GM12878 (cell line): ENCODE data around the gene SORBS2. TPM values are rescaled to one million over a fixed set of nuclear protein-coding genes. Genes with fewer than 3 reads are reported as not detected.

ENCODE experiments used
- ATAC-seq: fragments of 200-7000 bp; cut with Tn5 transposase; 3 replicates; pipeline ENCODE4 v1.9.1; 2020; ENCODE audit warnings: mild to moderate bottlenecking, moderate library complexity
- BruUV-seq: library from RNA; stranded (reverse); fragments of 400-500 nt; replicated peaks from 2 replicates; lab custom pipeline; 2021; lab: Mats Ljungman, UMichigan
- CTCF ChIA-PET: fragments of 300-600 bp; sonication (Branson Sonifier 250); formaldehyde crosslinking; extraction: SDS; loops from one replicate; lab custom pipeline; 2021; ENCODE audit warnings: inconsistent platforms; lab: Yijun Ruan, JAX
- POLR2A ChIA-PET: fragments of 350-600 bp; formaldehyde crosslinking; extraction: SDS; loops from one replicate; lab custom pipeline; 2021; ENCODE audit warnings: inconsistent platforms; lab: Charles Lee
- RAD21 ChIA-PET: fragments of 300-600 bp; sonication (Branson Sonifier 250); formaldehyde crosslinking; loops from one replicate; lab custom pipeline; 2023; ENCODE audit warnings: antibody characterized with exemption; ENCODE audit not compliant: unreplicated experiment; lab: Charles Lee
- SMC1A ChIA-PET: fragments of 300-600 bp; sonication (Branson Sonifier 250); formaldehyde crosslinking; loops from one replicate; lab custom pipeline; 2023; ENCODE audit not compliant: unreplicated experiment, uncharacterized antibody; lab: Charles Lee
- DNase-seq: peaks from one replicate; pipeline ENCODE4 v3.0.0-alpha.2; 2011; ENCODE audit warnings: low read depth, low spot score
- FAIRE-seq: peaks from 3 replicates; lab custom pipeline; 2011; peaks lifted over from hg19 to GRCh38; lab: Jason Lieb, UNC
- H2AFZ ChIP-seq: 2 replicates; pipeline ENCODE4 v1.6.0; 2011; ENCODE audit warnings: low read depth, low read length, control low read depth; ENCODE audit not compliant: control insufficient read depth
- H3K27ac ChIP-seq: 2 replicates; pipeline ENCODE4 v1.5.1; 2011; ENCODE audit warnings: control low read depth; ENCODE audit not compliant: control insufficient read depth, insufficient read depth
- H3K27me3 ChIP-seq, 2 experiments: replicated peaks in 1 of 2; 2 replicates each; pipeline versions ENCODE4 v1.6.0 to v1.6.1; 2011; ENCODE audit warnings: low read length in 1 of 2; ENCODE audit not compliant: control insufficient read depth in 2 of 2, insufficient read depth in 2 of 2
- H3K36me3 ChIP-seq, 2 experiments: 2 replicates each; pipeline ENCODE4 v1.5.1; 2011; ENCODE audit warnings: low read length in 1 of 2; ENCODE audit not compliant: control insufficient read depth in 2 of 2, insufficient read depth in 2 of 2
- H3K4me1 ChIP-seq: 2 replicates; pipeline ENCODE4 v1.6.1; 2011; ENCODE audit warnings: mild to moderate bottlenecking, low read length, moderate library complexity, mixed read lengths; ENCODE audit not compliant: control insufficient read depth, insufficient read depth
- H3K4me2 ChIP-seq: 2 replicates; pipeline ENCODE4 v1.6.0; 2011; ENCODE audit warnings: control low read depth; ENCODE audit not compliant: control insufficient read depth, insufficient read depth
- H3K4me3 ChIP-seq: fragments of 200-600 bp; sonication (generic); 2 replicates; pipeline ENCODE4 v1.5.1; 2016
- H3K79me2 ChIP-seq: 2 replicates; pipeline ENCODE4 v1.6.0; 2011; ENCODE audit warnings: low read length; ENCODE audit not compliant: control insufficient read depth, insufficient read depth
- H3K9ac ChIP-seq: 2 replicates; pipeline ENCODE4 v1.8.0; 2011; ENCODE audit warnings: low read length, control low read depth, mixed read lengths; ENCODE audit not compliant: control insufficient read depth, insufficient read depth
- H3K9me3 ChIP-seq: replicated peaks from 3 replicates; pipeline ENCODE4 v1.5.1; 2011; ENCODE audit warnings: mild to moderate bottlenecking, low read length; ENCODE audit not compliant: control insufficient read depth, insufficient read depth
- H4K20me1 ChIP-seq: 2 replicates; pipeline ENCODE4 v1.6.0; 2011; ENCODE audit not compliant: control insufficient read depth, insufficient read depth
- BACH1 ChIP-seq: fragments of 450-650 bp; IDR thresholded peaks from 2 replicates; pipeline ENCODE4 v1.6.1; 2017; ENCODE audit warnings: mild to moderate bottlenecking, borderline replicate concordance
- E2F4 ChIP-seq: IDR thresholded peaks from 2 replicates; pipeline ENCODE4 v1.6.1; 2012; ENCODE audit warnings: low read depth, low read length, improper control_type of control experiment
- JUNB ChIP-seq: IDR thresholded peaks from 2 replicates; pipeline ENCODE4 v1.6.1; 2016; ENCODE audit warnings: antibody characterized with exemption, mild to moderate bottlenecking
- MTA2 ChIP-seq: fragments of 450-650 bp; IDR thresholded peaks from 2 replicates; pipeline ENCODE4 v1.6.1; 2016; ENCODE audit warnings: low read depth, mild to moderate bottlenecking, moderate library complexity
- PML ChIP-seq: IDR thresholded peaks from 2 replicates; pipeline ENCODE4 v1.6.1; 2012; ENCODE audit warnings: low read length, inconsistent platforms
- RCOR1 ChIP-seq: conservative IDR thresholded peaks from 2 replicates; pipeline ENCODE4 v1.6.1; 2012; ENCODE audit warnings: low read depth, low read length, improper control_type of control experiment
- SIX5 ChIP-seq: IDR thresholded peaks from 2 replicates; pipeline ENCODE4 v1.6.1; 2011; ENCODE audit warnings: mild to moderate bottlenecking, low read depth, low read length, moderate library complexity; ENCODE audit not compliant: severe bottlenecking
- SPI1 ChIP-seq: IDR thresholded peaks from 2 replicates; pipeline ENCODE4 v1.6.1; 2011; ENCODE audit warnings: low read depth, mild to moderate bottlenecking, low read length, moderate library complexity, borderline replicate concordance; ENCODE audit not compliant: insufficient read depth
- SREBF1 ChIP-seq: IDR thresholded peaks from 2 replicates; pipeline ENCODE4 v1.6.1; 2012; ENCODE audit warnings: mild to moderate bottlenecking, low read length
- SREBF2 ChIP-seq: IDR thresholded peaks from 2 replicates; pipeline ENCODE4 v1.6.1; 2012; ENCODE audit warnings: mild to moderate bottlenecking, low read length
- SRF ChIP-seq, 2 experiments: IDR thresholded peaks; 2 replicates each; pipeline ENCODE4 v1.6.1; 2011; ENCODE audit warnings: low read depth in 2 of 2, low read length in 2 of 2, mild to moderate bottlenecking in 1 of 2, moderate library complexity in 1 of 2
- USF1 ChIP-seq: IDR thresholded peaks from 2 replicates; pipeline ENCODE4 v1.6.1; 2011; ENCODE audit warnings: borderline replicate concordance, low read depth, mild to moderate bottlenecking, moderate library complexity, mixed read lengths, low read length; ENCODE audit not compliant: insufficient read depth; ENCODE audit errors: extremely low read length
- WGBS: methylation state at CpG from one replicate; pipeline ENCODE4 v1.1.6; 2016; ENCODE audit warnings: low lambda C conversion rate; ENCODE audit not compliant: insufficient replicate concordance, insufficient coverage; ENCODE audit errors: missing lambda C conversion rate; 5-methylcytosine and 5-hydroxymethylcytosine counted together
- in situ Hi-C: fragments of 300-500 bp; cut with MboI; formaldehyde crosslinking; loops from 9 replicates; pipeline ENCODE4 v1.14.3; 2018; ENCODE audit warnings: mixed read lengths
- intact Hi-C: fragments of 100-400 bp; cut with micrococcal nuclease; formaldehyde crosslinking; loops from one replicate; pipeline ENCODE4 v1.14.2; 2022; ENCODE audit not compliant: unreplicated experiment
- polyA plus RNA-seq, 11 experiments: library from polyadenylated mRNA; depleted of rRNA in 4 of 11; unstranded in 6 of 11; stranded (reverse) in 5 of 11; fragments of >200 nt; fragmentation: Nextera tagmentation in 4 of 11; fragmentation: Illumina TruSeq in 1 of 11; extraction: Ambion mirVana in 4 of 11; extraction: Trizol in 1 of 11; gene quantifications; 1 replicate in 1 of 11; 2 replicates in 10 of 11; pipeline versions ENCODE4 v1.2.1 to v1.2.3, GENCODE V29; 2011 to 2016; ENCODE audit warnings: inconsistent platforms in 2 of 11, missing spikeins in 2 of 11, low read depth in 1 of 11
- total RNA-seq, 4 experiments: library from RNA; depleted of rRNA in 3 of 4; stranded (reverse); fragments of >200 nt in 3 of 4; fragmentation: Illumina TruSeq in 1 of 4; extraction: Trizol in 1 of 4; gene quantifications; 2 replicates each; pipeline versions ENCODE4 v1.2.1 to v1.2.3, GENCODE V29; 2013 to 2021
- TF ChIP-seq, protein P1 (sequence below): fragments of 450-650 bp; IDR thresholded peaks from 2 replicates; pipeline ENCODE4 v1.6.1; 2014; ENCODE audit warnings: mild to moderate bottlenecking
- TF ChIP-seq, protein P2 (sequence below): fragments of 450-650 bp; IDR thresholded peaks from 2 replicates; pipeline ENCODE4 v1.6.1; 2017; ENCODE audit warnings: borderline replicate concordance
- TF ChIP-seq, protein P3 (sequence below): IDR thresholded peaks from 2 replicates; pipeline ENCODE4 v1.6.1; 2011; ENCODE audit warnings: mild to moderate bottlenecking, low read depth, low read length, moderate library complexity; ENCODE audit not compliant: insufficient replicate concordance

The SORBS2 gene
- total and polyA plus RNA-seq, 10 of the 15 experiments (the other 5 are each of a cell fraction or from before 2014, with no cell fraction given), result 0.06 to 3.0 (median 0.79) TPM

- intact Hi-C loops (loop anchor here (5.0 kb wide), 1 partner anchor 249 kb away; no protein-coding TSS in a partner anchor), in situ Hi-C loops (loop anchor here (10.0 kb wide), 1 partner anchor 492 kb away; no protein-coding TSS in a partner anchor)
- H3K9me3 ChIP-seq, result no peaks in the 10 kb centered on the region
- H4K20me1 ChIP-seq, result no peaks in the 10 kb centered on the region
- ChIA-PET POLR2A (no interaction called here), RAD21 (interaction anchor here (1.4 kb wide), 1 partner anchor 395 kb away, joined by 5 read pairs; no protein-coding TSS in a partner anchor), CTCF (interaction anchor here (4.3 kb wide), 1 partner anchor 395 kb away, joined by 75 read pairs; no protein-coding TSS in a partner anchor), SMC1A (interaction anchor here (0.6 to 1.2 kb wide), 2 partner anchors 395 to 495 kb away, joined by 3 read pairs; no protein-coding TSS in a partner anchor)
- H3K27me3 ChIP-seq, result peaks cover 0 to 3% of the 10 kb centered on the region in 2 experiments; a peak in 2 of 4 replicates
- H3K9ac ChIP-seq, result no peak overlapping the region
- no peaks in the 10 kb centered on the region for H3K36me3 ChIP-seq
- H3K79me2 ChIP-seq, result no peaks in the 10 kb centered on the region
- H3K27ac ChIP-seq, result no peak overlapping the region
- ATAC-seq (no peak), FAIRE-seq (no peak), DNase-seq (no peak)
- BruUV-seq, result no TSS peak
- WGBS, result 16% methylated on average over 3 of the region's 3 CpGs
- H2AFZ ChIP-seq, result no peak overlapping the region
- H3K4me1 ChIP-seq, result no peaks in the 10 kb centered on the region
- no peak overlapping the region for H3K4me2 ChIP-seq
- H3K4me3 ChIP-seq, result no peak overlapping the region
- no peak for TF ChIP-seq SREBF2
- TF ChIP-seq SRF (IDR thresholded peaks at IDR 0.05; ENCODE audit: low read depth in 2 of 2, low read length in 2 of 2), result no peak
- TF ChIP-seq, protein P1, sequence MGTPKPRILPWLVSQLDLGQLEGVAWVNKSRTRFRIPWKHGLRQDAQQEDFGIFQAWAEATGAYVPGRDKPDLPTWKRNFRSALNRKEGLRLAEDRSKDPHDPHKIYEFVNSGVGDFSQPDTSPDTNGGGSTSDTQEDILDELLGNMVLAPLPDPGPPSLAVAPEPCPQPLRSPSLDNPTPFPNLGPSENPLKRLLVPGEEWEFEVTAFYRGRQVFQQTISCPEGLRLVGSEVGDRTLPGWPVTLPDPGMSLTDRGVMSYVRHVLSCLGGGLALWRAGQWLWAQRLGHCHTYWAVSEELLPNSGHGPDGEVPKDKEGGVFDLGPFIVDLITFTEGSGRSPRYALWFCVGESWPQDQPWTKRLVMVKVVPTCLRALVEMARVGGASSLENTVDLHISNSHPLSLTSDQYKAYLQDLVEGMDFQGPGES, result no peak
- no peak for TF ChIP-seq SREBF1
- TF ChIP-seq, protein P2, sequence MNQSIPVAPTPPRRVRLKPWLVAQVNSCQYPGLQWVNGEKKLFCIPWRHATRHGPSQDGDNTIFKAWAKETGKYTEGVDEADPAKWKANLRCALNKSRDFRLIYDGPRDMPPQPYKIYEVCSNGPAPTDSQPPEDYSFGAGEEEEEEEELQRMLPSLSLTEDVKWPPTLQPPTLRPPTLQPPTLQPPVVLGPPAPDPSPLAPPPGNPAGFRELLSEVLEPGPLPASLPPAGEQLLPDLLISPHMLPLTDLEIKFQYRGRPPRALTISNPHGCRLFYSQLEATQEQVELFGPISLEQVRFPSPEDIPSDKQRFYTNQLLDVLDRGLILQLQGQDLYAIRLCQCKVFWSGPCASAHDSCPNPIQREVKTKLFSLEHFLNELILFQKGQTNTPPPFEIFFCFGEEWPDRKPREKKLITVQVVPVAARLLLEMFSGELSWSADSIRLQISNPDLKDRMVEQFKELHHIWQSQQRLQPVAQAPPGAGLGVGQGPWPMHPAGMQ, result no peak
- TF ChIP-seq USF1, result no peak
- TF ChIP-seq BACH1, result no peak
- TF ChIP-seq E2F4, result no peak
- TF ChIP-seq SPI1, result no peak
- no peak for TF ChIP-seq MTA2
- no peak for TF ChIP-seq PML
- no peak for TF ChIP-seq JUNB
- no peak for TF ChIP-seq RCOR1
- no peak for TF ChIP-seq SIX5
- TF ChIP-seq, protein P3, sequence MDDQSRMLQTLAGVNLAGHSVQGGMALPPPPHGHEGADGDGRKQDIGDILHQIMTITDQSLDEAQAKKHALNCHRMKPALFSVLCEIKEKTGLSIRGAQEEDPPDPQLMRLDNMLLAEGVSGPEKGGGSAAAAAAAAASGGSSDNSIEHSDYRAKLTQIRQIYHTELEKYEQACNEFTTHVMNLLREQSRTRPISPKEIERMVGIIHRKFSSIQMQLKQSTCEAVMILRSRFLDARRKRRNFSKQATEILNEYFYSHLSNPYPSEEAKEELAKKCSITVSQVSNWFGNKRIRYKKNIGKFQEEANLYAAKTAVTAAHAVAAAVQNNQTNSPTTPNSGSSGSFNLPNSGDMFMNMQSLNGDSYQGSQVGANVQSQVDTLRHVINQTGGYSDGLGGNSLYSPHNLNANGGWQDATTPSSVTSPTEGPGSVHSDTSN, result no peak
Observed at GRCh38 chr4:185642907-185643306, 169.1 kb downstream of the SORBS2 start.
